HUES48 (cell line): ENCODE data around the gene CEP250.

Experiments
- H3K27ac ChIP-seq: one replicate; pipeline ENCODE4 v1.7.0; 2013; ENCODE audit warnings: low read depth, low read length, inconsistent platforms
- H3K27me3 ChIP-seq: 2 replicates; pipeline ENCODE4 v1.6.1; 2013; ENCODE audit warnings: mild to moderate bottlenecking, low read length; ENCODE audit not compliant: control insufficient read depth, insufficient read depth
- H3K36me3 ChIP-seq: 2 replicates; pipeline ENCODE4 v1.6.1; 2013; ENCODE audit warnings: low read length; ENCODE audit not compliant: control insufficient read depth, insufficient read depth
- H3K4me1 ChIP-seq: 2 replicates; pipeline ENCODE4 v1.6.1; 2013; ENCODE audit warnings: mild to moderate bottlenecking, low read length; ENCODE audit not compliant: control insufficient read depth, insufficient read depth
- H3K4me3 ChIP-seq: 2 replicates; pipeline ENCODE4 v1.5.1; 2013; ENCODE audit warnings: mild to moderate bottlenecking, low read depth, low read length
- H3K9ac ChIP-seq: 2 replicates; pipeline ENCODE4 v1.6.1; 2013; ENCODE audit warnings: mild to moderate bottlenecking, low read depth, low read length, moderate library complexity
- H3K9me3 ChIP-seq: 2 replicates; pipeline ENCODE4 v1.6.1; 2013; ENCODE audit warnings: low read length; ENCODE audit not compliant: control insufficient read depth, insufficient read depth

The CEP250 gene

GRCh38 chr20:35561671-35562070 lies 106.3 kb downstream of the CEP250 start:
- H3K36me3 ChIP-seq: peaks cover 19% of the 10 kb centered on the region
- 0 out of 2 replicates have a peak, but pooled peaks cover 3% of the 10 kb centered on the region for H3K4me1 ChIP-seq
- H3K27ac ChIP-seq: no peak overlapping the region
- no peak overlapping the region for H3K9ac ChIP-seq
- no peak overlapping the region for H3K4me3 ChIP-seq
- H3K9me3 ChIP-seq: no peaks in the 10 kb centered on the region
- no peaks in the 10 kb centered on the region for H3K27me3 ChIP-seq

DNA sequence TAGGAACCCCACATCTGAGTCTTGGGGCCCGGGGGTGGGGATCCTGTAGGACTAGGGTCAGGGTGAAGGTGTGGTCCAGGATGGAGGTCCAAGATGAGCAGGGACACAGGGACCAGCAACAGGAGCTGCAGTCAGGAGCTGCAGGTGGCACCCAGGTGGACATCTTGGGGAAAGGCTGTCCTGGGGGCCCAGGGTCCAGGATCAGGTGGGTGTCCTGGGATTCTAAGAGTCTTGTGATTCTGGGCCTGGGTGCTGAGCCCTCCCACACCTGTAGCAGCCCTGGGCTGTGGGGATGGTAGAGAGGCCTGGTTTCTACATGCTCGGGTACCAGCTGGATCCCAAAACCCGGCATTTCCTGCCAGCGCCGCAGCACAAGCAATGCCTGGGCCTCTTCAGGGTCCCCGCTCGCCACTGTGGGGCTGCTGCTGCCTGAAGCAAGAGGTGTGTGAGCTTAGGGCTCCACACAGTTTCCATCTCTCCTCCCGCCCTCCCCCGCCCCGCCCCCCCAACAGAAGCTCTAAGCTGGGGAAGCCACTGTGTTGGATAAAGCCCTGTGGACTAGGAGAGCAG lies 107.2 kb downstream of the CEP250 start:
- H3K4me1 ChIP-seq: 0 out of 2 replicates have a peak, but pooled peaks cover 3% of the 10 kb centered on the region
- H3K36me3 ChIP-seq: peaks cover 10% of the 10 kb centered on the region
- no peaks in the 10 kb centered on the region for H3K9me3 ChIP-seq
- H3K27me3 ChIP-seq: no peaks in the 10 kb centered on the region
- H3K9ac ChIP-seq: no peak overlapping the region
- H3K27ac ChIP-seq: no peak overlapping the region
- H3K4me3 ChIP-seq: no peak overlapping the region

DNA sequence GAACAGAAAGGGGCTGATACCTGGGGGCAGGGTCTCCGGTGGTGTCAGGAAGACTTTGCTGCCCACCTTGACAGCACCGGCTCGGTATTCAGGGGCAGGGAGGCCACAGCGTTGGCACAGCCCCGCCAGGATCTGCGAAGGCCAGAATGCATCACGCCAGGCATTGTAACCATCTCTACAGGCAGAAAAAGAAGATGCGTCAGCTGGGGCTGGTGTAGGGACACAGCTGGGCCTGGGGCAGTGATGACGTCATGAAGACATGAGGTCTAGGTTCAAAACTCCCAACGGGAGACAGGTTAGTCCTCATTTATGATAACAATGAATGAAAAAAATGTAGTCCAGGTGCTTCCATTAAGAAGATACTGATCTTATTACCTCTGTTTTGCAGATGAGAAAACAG lies 108.4 kb downstream of the CEP250 start:
- Histone ChIP-seq H3K9me3 (no peaks in the 10 kb centered on the region), H3K4me3 (no peak overlapping the region), H3K4me1 (0 out of 2 replicates have a peak, but pooled peaks cover 3% of the 10 kb centered on the region), H3K27me3 (no peaks in the 10 kb centered on the region), H3K27ac (no peak overlapping the region), H3K36me3 (no peaks in the 10 kb centered on the region), H3K9ac (no peak overlapping the region)

GRCh38 chr20:35564905-35565304 lies 109.5 kb downstream of the CEP250 start:
- no peaks in the 10 kb centered on the region for H3K36me3 ChIP-seq
- H3K27ac ChIP-seq: no peak overlapping the region
- H3K9me3 ChIP-seq: no peaks in the 10 kb centered on the region
- H3K27me3 ChIP-seq: no peaks in the 10 kb centered on the region
- H3K4me1 ChIP-seq: 0 out of 2 replicates have a peak, but pooled peaks cover 3% of the 10 kb centered on the region
- H3K4me3 ChIP-seq: no peak overlapping the region
- H3K9ac ChIP-seq: no peak overlapping the region

- Histone ChIP-seq H3K9me3 (no peaks in the 10 kb centered on the region), H3K27ac (no peak overlapping the region), H3K4me1 (no peaks in the 10 kb centered on the region), H3K27me3 (no peaks in the 10 kb centered on the region), H3K9ac (no peak overlapping the region), H3K36me3 (no peaks in the 10 kb centered on the region), H3K4me3 (no peak overlapping the region)
These were observed 113.2 kb downstream of the CEP250 start for GRCh38 chr20:35568645-35569044.
